Measurements from ENCODE around the gene IFFO2. TPM values are rescaled to one million over a fixed set of nuclear protein-coding genes. Genes with fewer than 3 reads are reported as not detected.

The IFFO2 gene
- total and polyA plus RNA-seq, 2 donors (not counting 3 experiments of a cell fraction or from before 2014, with no cell fraction given) = 31.1 to 31.3 TPM

GRCh38 chr1:18957136-18957521 is 653 bp upstream of the IFFO2 start:
- BruUV-seq (replicated peaks) = no TSS peak
- intact Hi-C loops (cut with micrococcal nuclease) = no loop called here
- H3K27me3 ChIP-seq (ENCODE audit: control insufficient read depth in 2 of 2, insufficient read depth in 2 of 2, low read length in 2 of 2) = peaks cover 4 to 9% of the 10 kb centered on the region in 2 experiments
- dilution Hi-C loops (cut with MboI; ENCODE audit: extremely low pct_ligation_motif_present, low sequenced_read_pairs) = no loop called here
- H3K36me3 ChIP-seq (ENCODE audit: control insufficient read depth in 2 of 2, extremely low read depth in 1 of 2, insufficient read depth in 2 of 2, low read length in 2 of 2) = no peaks in the 10 kb centered on the region
- DNase-seq (ENCODE audit: low read depth, low spot score) (no peak), FAIRE-seq (no peak)
- no peaks in the 10 kb centered on the region for H3K9me1 ChIP-seq (replicated peaks; ENCODE audit: control insufficient read depth, extremely low read depth, insufficient read depth, low read length)
- peak overlapping the region; percentile 40 for H3K27ac ChIP-seq (ENCODE audit: insufficient read depth, low read depth, low read length)
- peak overlapping the region; percentile 58 to 64 (median 63) for H3K4me3 ChIP-seq (replicated peaks in 1 of 3; ENCODE audit: insufficient read depth in 1 of 3, low read depth in 1 of 3, low read length in 3 of 3)
- no peaks in the 10 kb centered on the region for H3K9me3 ChIP-seq (replicated peaks; ENCODE audit: control insufficient read depth, insufficient read depth, low read length)
- H3K9ac ChIP-seq (replicated peaks; ENCODE audit: extremely low read depth, insufficient read depth, low read length) = peak overlapping the region; percentile 79
- H3K4me1 ChIP-seq (ENCODE audit: control insufficient read depth, extremely low read depth, insufficient read depth, low read length) = peaks cover 22% of the 10 kb centered on the region
- TF ChIP-seq FOS (IDR thresholded peaks at IDR 0.05; ENCODE audit: borderline replicate concordance, insufficient read depth, low read length) = no peak
- TF ChIP-seq EZH2 (IDR thresholded peaks at IDR 0.05; ENCODE audit: borderline replicate concordance, low read depth, low read length, severe bottlenecking) = no peak
- TF ChIP-seq MYC (IDR thresholded peaks at IDR 0.05; ENCODE audit: low read depth, low read length) = no peak
- no peak for TF ChIP-seq POLR2A (IDR thresholded peaks at IDR 0.05; ENCODE audit: low read depth, low read length)
- no peak for TF ChIP-seq JUN (IDR thresholded peaks at IDR 0.05; ENCODE audit: borderline replicate concordance, insufficient read depth, insufficient read length, low read depth)
- no peak for TF ChIP-seq CTCF (IDR thresholded peaks at IDR 0.05; ENCODE audit: extremely low read depth in 1 of 2, insufficient read depth in 1 of 2, low read depth in 1 of 2, low read length in 2 of 2)
- H2AFZ ChIP-seq (ENCODE audit: low read depth, low read length) = peak overlapping the region; percentile 98
- CTCF ChIA-PET = interaction anchor here (1.3 to 6.6 kb wide), 7 partner anchors 13 to 139 kb away, joined by 4 to 113 read pairs (median 29); no protein-coding TSS in a partner anchor
- POLR2A ChIA-PET = interaction anchor here (0.6 to 2.3 kb wide), 6 partner anchors 16 to 284 kb away, joined by 4 to 17 read pairs (median 6); no protein-coding TSS in a partner anchor
- peaks cover 43% of the 10 kb centered on the region for H3K79me2 ChIP-seq (ENCODE audit: control insufficient read depth, insufficient read depth, low read length)
- no peaks in the 10 kb centered on the region for H4K20me1 ChIP-seq (replicated peaks; ENCODE audit: control insufficient read depth, extremely low read depth, insufficient read depth, low read length)
- peak overlapping the region; percentile 80 for H3K4me2 ChIP-seq (ENCODE audit: insufficient read depth, low read length)
